GM21423 (cell line): ENCODE results near the gene ZNRF4.

Experiments used
- ATAC-seq: cut with Tn5 transposase; IDR thresholded peaks from one replicate; pipeline ENCODE4 v1.9.1; 2021; ENCODE audit warnings: mild to moderate bottlenecking, moderate library complexity; ENCODE audit not compliant: unreplicated experiment

Gene ZNRF4

GRCh38 chr19:5440299-5440698 lies 14.9 kb upstream of the ZNRF4 start:
- ATAC-seq = no peak

DNA sequence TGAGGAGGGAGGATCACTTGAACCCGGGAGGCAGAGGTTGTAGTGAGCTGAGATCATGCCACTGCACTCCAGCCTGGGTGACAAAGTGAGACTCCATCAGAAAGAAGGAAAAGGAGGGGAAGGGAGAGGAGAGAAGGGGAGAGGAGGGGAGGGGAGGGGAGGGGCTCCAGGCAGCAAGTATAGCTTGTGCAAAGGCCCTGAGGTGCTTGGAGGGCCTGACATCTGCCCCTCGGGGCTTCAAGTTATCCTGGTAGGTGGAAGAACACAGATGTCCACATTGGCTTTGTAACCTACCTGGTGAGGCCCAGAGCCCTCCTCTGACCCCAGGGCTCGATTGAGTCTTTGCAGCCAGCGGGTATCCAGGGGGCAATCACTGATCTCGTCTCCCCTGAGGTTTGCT lies 11.5 kb upstream of the ZNRF4 start:
- ATAC-seq = no peak

DNA sequence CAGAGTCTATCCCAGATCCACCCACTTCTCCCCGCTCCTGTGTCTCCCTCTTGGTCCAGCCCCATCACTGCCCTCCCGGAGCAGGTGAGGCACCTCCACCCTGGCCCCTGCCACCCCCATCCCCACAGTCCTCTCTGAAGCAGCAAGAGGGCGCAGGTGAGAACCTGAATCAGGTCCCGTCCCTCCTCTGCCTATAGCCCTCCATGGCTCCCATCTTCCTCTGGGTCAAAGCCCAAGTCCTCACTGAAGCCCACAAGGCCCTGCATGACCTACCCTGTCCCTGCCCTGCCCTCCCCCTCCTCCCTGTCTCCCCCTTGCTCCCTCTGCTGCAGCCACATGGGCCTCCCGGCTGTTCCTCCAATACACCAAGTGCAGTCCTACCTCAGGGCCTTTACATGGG lies 10.8 kb upstream of the ZNRF4 start:
- no peak for ATAC-seq

DNA sequence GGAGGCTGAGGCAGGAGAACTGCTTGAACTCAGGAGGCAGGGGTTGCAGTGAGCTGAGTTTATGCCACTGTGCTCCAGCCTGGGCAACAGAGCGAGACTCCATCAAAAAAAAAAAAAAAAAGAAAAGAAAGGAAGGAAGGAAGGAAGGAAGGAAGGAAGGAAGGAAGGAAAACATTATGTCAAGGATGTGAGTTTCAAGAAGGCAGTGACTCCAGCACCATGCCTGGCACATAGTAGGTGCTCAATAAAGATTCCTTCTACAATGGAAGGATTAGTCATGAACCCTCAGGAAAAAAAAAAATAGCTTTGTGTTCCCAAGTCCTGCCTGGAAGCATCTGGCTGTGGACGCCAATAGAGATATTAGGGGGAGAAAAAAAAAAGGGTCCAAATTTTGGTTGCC lies 10.1 kb upstream of the ZNRF4 start:
- no peak for ATAC-seq

- ATAC-seq = no peak
Measured at GRCh38 chr19:5445561-5446055, 9.6 kb upstream of the ZNRF4 start.

GRCh38 chr19:5447700-5448311 lies 7.4 kb upstream of the ZNRF4 start:
- no peak for ATAC-seq

GRCh38 chr19:5448374-5448773 lies 6.8 kb upstream of the ZNRF4 start:
- no peak for ATAC-seq

GRCh38 chr19:5450482-5451126 lies 4.6 kb upstream of the ZNRF4 start:
- ATAC-seq = no peak

DNA sequence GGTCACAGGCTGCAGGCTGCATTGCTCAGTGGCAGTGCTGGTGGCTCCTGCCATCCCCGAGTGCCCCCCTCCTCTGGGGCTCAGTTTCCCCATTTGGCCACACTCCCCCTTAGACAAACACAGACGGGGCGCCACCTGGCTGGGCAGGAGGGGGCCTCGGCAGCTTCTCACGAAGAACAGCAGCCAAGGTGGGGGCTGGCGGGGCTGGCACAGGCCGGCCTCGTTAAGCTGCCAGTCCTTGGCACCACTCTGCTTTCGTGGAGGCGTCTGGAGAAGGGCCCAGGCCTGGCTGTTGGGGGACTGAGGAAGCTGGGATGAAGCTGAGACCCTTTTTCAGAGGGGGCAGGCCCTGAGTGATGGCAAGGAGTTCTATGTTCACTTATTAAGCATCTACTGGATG lies 3.7 kb upstream of the ZNRF4 start:
- no peak for ATAC-seq

GRCh38 chr19:5452594-5453565 lies 2.3 kb upstream of the ZNRF4 start:
- ATAC-seq = no peak

DNA sequence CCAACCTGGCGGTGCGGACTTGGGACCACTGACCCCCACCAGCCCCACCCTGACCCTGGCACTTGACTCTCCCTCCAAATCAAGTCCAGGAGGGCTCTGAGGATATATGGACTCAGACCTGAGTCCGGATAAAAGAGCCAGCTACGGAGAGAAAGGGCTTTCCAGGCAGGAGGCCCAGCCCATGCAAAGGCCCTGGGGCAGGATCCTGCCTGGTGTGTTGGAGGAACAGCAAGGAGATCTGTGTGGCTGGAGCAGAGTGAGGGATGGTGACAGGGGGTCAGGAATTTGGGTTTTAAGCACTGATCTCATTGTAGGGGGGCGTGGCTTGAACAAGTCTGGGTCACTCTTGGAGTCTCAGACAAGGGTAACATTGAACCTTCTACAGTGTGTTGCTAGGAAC lies 474 bp upstream of the ZNRF4 start:
- no peak for ATAC-seq

- ATAC-seq = no peak
Measured at GRCh38 chr19:5456130-5456840, 1.1 kb downstream of the ZNRF4 start.

GRCh38 chr19:5456841-5457200 lies 1.6 kb downstream of the ZNRF4 start:
- no peak for ATAC-seq

DNA sequence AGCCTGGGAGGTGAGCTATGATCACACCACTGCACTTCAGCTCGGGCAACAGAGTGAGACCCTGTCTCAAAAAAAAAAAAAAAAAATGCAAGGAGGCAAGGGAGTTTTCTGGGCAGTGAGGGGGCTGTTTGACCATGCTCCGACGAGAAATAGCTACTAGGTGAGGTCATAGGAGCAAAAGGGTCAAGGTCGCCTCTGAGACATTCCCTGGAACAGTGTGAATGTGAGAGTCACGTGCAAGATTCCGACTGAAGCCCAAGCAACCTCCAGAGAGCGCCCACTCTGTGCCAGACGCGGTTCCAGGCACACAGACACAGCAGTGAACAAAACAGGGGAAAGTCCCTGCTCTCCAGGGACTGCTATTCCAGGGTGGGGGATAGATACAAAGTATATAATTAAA lies 2.5 kb downstream of the ZNRF4 start:
- ATAC-seq = no peak

GRCh38 chr19:5458420-5458819 lies 3.2 kb downstream of the ZNRF4 start:
- ATAC-seq = no peak

GRCh38 chr19:5459360-5459759 lies 4.1 kb downstream of the ZNRF4 start:
- ATAC-seq = no peak

DNA sequence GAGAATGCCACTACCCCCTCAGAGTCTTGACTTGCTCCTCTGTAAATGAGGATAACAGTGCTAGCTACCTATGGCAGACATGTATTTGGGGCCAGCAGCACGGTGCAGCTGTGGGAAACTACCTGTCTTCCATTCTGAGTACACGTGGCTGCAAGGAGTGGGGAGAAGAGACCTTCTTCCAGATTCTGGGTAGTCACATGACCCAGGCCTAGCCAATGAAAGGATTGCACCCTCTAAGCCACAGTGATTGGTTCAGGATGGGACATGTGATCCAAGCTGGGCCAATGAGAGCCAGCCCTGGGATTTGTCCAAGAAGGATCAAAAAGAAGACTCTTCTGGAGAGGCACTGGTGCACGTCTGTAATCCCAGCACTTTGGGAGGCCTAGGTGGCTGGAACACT lies 5.5 kb downstream of the ZNRF4 start:
- ATAC-seq = no peak

DNA sequence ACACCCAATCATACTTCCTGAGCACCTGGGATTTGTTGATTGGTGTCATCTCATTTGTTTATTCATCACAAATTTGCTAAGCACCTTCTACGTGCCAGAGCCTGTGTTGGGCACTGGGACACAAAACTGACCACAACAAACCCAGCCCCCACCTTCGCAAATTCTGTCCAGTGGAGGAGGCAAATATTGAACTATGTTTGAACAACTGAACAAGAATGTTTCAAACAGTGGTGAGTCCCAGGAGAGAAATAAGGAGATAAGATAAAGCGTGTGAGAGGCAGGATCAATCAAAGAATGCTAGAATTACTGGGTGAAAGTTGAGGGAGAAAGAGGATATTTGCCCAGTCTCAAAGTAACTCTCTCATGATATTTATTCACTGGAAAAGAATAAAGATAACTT lies 8.7 kb downstream of the ZNRF4 start:
- ATAC-seq = no peak

DNA sequence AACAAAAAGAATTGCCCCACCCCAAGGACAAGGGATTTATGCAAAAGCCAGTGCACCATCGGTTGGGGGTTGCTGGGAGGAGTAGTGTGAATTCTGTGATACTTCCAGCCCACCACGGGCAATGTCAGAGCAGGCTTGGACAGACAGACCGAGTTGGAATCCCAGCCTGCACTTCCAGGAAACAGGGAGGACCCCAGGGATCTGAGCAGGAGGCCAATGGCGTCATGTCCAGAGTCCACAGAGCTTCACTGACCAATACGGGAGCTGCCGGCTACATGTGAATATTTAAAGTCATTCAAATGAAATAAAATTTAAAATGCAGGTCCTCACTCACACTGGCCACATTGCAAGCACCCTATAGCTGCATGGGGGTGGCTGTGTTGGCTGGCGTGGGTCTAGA lies 10.9 kb downstream of the ZNRF4 start:
- ATAC-seq = no peak

DNA sequence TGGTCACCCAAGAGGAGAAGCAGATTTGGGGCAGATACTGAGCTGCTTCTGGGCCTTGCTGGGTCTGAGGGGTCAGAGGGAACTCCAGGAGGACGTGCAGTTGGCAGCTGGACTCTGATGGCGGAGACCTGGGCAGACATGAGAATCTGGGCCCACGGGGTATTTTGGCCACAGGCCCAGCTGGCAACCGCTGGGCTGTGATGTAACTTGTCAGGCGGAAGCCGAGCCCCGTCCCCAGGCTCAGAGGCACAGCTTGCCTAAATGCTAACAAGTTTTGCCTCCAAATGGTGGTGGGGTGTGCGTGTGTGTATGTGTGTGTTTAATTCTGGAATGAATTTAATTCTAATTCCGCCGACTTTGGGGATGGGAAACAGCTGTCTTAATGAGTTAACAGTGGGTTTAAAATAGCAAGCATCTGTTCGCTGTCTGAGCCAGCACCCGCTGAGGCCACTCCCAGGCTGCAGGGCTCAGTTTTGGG lies 11.6 kb downstream of the ZNRF4 start:
- no peak for ATAC-seq

- no peak for ATAC-seq
Measured at GRCh38 chr19:5470264-5470671, 15.1 kb downstream of the ZNRF4 start.
